Body of pancreas (tissue), 4 donors: Measurements from ENCODE around the gene SLC6A7.

Experiments used
- POLR2A ChIP-seq, 3 donors: fragments of 450-650 bp; IDR thresholded peaks; one replicate each; pipeline ENCODE4 v1.6.1; 2016; ENCODE audit warnings: antibody characterized with exemption in 3 of 3, mild to moderate bottlenecking in 2 of 3
- TF ChIP-seq, protein P1 (sequence below), 7 experiments: fragments of 450-650 bp in 4 of 7; fragments of 200-600 bp in 3 of 7; sonication (generic) in 3 of 7; IDR thresholded peaks; one replicate each; pipeline ENCODE4 v1.5.1; 2016 to 2019; ENCODE audit warnings: antibody characterized with exemption in 7 of 7

DNA sequence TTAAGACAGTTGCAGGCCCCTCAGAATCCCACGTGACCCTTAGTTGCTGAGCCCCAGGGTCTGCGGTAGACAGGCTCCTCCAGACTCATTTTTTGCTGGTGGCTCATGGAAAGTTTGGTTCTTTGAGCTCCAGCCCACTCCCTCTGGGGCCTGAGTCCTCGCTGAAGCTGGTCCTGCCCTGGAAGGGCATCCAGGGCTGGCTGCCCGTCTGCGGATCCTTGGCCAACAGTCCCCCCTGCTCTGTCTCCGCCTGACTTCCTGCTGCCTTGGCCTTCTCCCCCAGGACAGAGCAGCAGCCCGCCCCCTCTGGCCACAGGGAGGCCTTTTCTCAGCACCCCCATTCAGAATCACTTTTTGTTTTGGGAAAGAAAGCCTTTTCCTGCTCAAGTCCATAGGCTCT, 24.4 kb downstream of the SLC6A7 start:
- TF ChIP-seq, protein P1, sequence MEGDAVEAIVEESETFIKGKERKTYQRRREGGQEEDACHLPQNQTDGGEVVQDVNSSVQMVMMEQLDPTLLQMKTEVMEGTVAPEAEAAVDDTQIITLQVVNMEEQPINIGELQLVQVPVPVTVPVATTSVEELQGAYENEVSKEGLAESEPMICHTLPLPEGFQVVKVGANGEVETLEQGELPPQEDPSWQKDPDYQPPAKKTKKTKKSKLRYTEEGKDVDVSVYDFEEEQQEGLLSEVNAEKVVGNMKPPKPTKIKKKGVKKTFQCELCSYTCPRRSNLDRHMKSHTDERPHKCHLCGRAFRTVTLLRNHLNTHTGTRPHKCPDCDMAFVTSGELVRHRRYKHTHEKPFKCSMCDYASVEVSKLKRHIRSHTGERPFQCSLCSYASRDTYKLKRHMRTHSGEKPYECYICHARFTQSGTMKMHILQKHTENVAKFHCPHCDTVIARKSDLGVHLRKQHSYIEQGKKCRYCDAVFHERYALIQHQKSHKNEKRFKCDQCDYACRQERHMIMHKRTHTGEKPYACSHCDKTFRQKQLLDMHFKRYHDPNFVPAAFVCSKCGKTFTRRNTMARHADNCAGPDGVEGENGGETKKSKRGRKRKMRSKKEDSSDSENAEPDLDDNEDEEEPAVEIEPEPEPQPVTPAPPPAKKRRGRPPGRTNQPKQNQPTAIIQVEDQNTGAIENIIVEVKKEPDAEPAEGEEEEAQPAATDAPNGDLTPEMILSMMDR (IDR thresholded peaks at IDR 0.05): no peak
- TF ChIP-seq POLR2A (IDR thresholded peaks at IDR 0.05): no peak
